HuH-7.5 (cell line): Measurements from ENCODE around the gene VIPR2.
"Not testable (repeated sequence)": the region's sequence is repeated elsewhere in the genome, so short reads cannot be mapped to it uniquely, and the experiment has no call there.

Experiments
- DNase-seq: peaks from one replicate; pipeline ENCODE4 v3.0.0; 2011; ENCODE audit warnings: low spot score

Gene VIPR2

GRCh38 chr7:159008417-159008816, 136.2 kb downstream of the VIPR2 start:
- no peak for DNase-seq

- DNase-seq: no peak
Measured at GRCh38 chr7:159007996-159008389, 136.7 kb downstream of the VIPR2 start.

GRCh38 chr7:159007364-159007995, 137.2 kb downstream of the VIPR2 start:
- DNase-seq: no peak

GRCh38 chr7:159006610-159007130, 138.0 kb downstream of the VIPR2 start:
- no peak for DNase-seq

- DNase-seq: not testable (repeated sequence)
Measured at GRCh38 chr7:159006022-159006609, 138.6 kb downstream of the VIPR2 start.

GRCh38 chr7:159005618-159006017, 139.0 kb downstream of the VIPR2 start:
- no peak for DNase-seq

- DNase-seq: no peak
Measured at GRCh38 chr7:159004411-159004810, 140.3 kb downstream of the VIPR2 start.

- DNase-seq: no peak
Measured at GRCh38 chr7:159001811-159002210, 142.9 kb downstream of the VIPR2 start.

- DNase-seq: no peak
Measured at GRCh38 chr7:159000859-159001435, 143.7 kb downstream of the VIPR2 start.

GRCh38 chr7:159000070-159000469, 144.6 kb downstream of the VIPR2 start:
- no peak for DNase-seq

GRCh38 chr7:158999496-158999895, 145.2 kb downstream of the VIPR2 start:
- DNase-seq: no peak

GRCh38 chr7:158998261-158998660, 146.4 kb downstream of the VIPR2 start:
- not testable (repeated sequence) for DNase-seq

GRCh38 chr7:158997471-158997870, 147.2 kb downstream of the VIPR2 start:
- DNase-seq: no peak

GRCh38 chr7:158997110-158997453, 147.6 kb downstream of the VIPR2 start:
- no peak for DNase-seq

GRCh38 chr7:158996214-158997109, 148.2 kb downstream of the VIPR2 start:
- DNase-seq: no peak

- no peak for DNase-seq
Measured at GRCh38 chr7:158995514-158995913, 149.2 kb downstream of the VIPR2 start.

- DNase-seq: no peak
Measured at GRCh38 chr7:158994687-158995086, 150.0 kb downstream of the VIPR2 start.

- no peak for DNase-seq
Measured at GRCh38 chr7:158993591-158993990, 151.1 kb downstream of the VIPR2 start.

GRCh38 chr7:158992759-158993158, 151.9 kb downstream of the VIPR2 start:
- no peak for DNase-seq

- DNase-seq: no peak
Measured at GRCh38 chr7:158991824-158992621, 152.6 kb downstream of the VIPR2 start.

- no peak for DNase-seq
Measured at GRCh38 chr7:158988996-158989395, 155.7 kb downstream of the VIPR2 start.
